ENCODE results near the gene RAPGEF4. TPM values are rescaled to one million over a fixed set of nuclear protein-coding genes. Genes with fewer than 3 reads are reported as not detected.

The RAPGEF4 gene
- total RNA-seq, 1 donor from 2014 or later, result 7.2 TPM

DNA sequence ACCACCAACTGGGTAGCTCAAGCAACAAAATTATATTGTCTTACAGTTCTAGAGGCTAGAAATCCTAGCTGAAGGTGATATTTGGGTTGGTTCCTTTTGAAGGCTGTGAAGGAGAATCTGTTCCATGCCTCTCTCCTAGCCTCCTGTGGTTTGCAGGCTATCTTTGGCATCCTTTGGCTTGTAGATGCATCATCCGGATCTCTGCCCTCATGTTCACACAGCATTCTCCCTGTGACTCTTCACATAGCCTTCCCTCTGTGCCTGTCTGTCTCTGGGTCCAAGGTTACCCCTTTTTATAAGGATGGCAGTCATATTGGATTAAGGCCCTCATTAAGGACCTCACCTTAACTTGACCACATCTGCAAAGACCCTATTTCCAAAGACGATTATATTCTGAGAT is 261.4 kb downstream of the RAPGEF4 start:
- ATAC-seq (ENCODE audit: poor library complexity) (no peak), DNase-seq (no peak)
- intact Hi-C loops (cut with DNase I), result no loop called here

DNA sequence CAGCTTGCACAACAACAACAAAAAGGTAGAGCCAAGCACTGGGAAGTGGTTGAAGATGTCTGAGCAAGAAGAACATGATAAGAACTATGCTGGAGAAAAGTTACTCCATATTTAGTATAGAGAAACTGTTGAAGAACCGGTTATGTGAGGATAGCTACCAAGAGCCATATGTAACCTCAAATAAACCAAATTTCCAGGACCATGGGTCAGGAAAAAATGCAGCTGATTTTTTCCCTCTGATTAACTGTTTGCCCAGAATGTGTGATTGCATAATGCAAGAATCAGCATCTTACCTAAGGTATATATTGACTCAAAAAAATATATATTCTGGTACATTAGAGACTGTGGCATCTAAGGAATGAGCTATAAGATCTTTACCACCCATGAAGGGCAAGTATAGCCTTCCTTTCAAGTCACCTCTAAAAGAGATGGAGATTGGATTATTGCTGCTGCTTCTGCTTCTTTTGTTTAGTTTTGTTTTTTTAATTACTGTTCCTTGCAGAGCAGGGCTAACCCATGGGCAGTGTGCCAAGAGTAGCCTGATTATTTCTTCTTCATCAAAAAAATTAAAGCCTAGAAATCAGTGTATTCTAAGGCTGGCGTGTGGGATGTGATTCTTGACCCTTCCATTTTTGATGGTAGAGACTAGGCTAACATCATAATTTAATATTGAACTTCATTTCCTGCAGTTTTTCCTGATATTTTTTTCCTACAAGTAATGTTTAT is 263.1 kb downstream of the RAPGEF4 start:
- no peak for DNase-seq
- ATAC-seq (ENCODE audit: poor library complexity), result no peak
- intact Hi-C loops (cut with DNase I), result no loop called here

DNA sequence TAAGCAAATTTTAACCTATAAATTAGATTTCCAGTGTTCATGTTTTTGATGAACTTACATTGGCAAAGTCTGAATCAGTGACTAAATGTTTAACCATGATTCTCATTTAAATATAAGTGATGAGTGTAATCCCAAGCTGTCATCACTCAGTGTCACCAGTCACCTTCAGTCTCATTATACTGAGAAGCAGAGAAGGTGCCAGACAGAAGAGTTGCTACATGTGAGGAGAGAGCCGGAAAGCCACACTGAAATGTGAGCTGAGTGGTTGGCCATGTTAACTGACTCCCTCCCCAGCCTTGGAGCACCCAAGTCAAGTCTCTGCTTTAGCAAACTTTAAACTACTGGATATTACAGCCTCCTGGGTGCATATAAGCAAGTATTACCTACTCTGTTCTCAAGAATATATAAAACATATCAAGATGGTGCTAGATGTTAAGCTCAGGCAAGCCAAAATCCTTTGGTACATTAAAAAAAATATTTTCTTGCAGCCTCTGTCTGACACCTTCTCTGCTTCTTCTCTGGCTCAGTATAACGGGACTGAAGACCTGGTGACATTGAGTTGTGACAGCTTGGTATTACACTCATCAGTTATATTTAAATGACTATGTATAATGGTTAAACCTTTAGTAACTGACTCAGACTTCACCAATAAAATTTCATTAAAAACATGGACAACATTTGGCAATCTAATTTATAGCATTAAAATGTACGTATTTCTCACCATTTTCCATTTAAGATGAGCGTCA is 264.2 kb downstream of the RAPGEF4 start:
- intact Hi-C loops (cut with DNase I), result no loop called here
- DNase-seq (no peak), ATAC-seq (ENCODE audit: poor library complexity) (peak; percentile 87)

DNA sequence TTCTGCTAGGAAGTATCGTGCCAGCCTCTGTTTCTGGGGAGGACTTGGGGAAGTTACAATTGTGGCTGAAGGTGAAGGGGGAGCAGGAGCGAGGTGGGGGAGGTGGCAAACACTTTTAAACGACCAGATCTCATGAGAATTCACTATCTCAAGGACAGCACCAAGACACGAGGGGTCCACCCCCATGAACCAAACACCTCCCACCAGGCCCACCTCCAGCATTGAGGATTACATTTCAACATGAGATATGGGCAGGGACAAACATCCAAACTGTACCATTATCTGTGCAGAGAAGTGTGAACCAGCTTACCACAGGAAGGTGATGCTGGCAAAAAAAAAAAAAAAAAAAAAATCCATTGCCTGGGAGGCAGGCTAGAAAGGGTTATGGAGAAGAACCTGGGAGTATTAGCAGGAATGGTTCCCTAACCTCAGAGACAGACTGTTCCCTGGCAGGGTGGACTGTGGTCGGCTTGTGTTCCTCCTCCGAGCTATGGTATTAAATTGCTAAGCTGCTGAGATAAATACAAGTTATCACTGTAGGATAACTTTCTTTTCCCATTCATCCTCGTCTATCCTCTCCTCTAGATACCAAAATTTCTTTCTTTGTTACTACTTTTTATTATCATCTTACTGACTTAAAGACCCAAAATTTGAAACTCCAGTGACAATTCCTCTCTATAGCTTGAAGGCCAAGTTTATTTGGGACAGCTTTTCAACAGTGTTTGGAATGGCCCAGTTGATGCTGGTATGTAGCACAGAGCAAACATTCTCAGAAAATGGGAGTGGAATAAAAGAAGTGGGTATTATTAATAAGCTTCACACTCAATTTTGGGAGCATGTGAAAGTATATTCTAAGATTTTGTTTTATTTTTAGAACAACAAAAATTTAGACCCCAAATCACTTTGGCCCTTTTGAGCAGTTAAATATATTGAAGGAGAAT is 266.3 kb downstream of the RAPGEF4 start:
- DNase-seq (no peak), ATAC-seq (ENCODE audit: poor library complexity) (no peak)
- intact Hi-C loops (cut with DNase I), result no loop called here

DNA sequence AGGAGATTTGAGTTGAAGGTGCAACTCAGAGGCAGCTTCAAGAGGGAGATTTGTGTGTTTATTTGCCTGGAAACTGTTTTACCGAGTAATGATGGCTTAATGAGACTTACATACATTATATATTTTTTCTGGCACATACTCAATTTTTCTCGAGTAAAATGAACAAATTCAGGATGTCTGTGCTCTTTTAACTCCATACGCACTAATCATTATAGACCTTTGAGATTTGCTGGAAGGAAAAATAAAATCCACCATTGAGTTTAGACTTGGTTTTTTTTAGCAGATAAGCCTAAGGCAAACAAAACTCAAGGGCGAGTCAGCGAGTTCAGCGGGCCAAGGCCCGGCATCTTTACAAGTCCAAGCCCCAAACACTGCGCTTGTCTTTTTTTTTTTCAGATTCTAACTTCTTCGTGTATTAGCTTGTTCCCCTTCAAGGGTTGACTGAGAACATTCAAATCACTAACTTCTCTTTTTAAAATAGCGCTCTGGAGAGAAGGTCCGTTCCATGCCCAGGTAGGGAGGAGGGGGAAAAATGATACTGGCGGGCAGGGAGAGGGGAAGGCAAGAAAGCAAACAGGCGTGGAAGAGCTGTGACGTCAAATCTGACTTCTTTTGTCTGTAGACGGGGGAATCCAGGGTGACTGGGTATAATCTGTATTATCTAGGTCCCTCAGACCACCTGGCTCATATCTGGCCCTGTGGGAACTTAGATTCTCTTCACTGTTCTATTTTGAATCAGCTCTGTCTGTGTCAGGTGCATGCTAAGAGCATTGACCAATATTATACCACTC is 267.3 kb downstream of the RAPGEF4 start:
- DNase-seq, result no peak
- no peak for ATAC-seq (ENCODE audit: poor library complexity)
- intact Hi-C loops (cut with DNase I), result no loop called here

DNA sequence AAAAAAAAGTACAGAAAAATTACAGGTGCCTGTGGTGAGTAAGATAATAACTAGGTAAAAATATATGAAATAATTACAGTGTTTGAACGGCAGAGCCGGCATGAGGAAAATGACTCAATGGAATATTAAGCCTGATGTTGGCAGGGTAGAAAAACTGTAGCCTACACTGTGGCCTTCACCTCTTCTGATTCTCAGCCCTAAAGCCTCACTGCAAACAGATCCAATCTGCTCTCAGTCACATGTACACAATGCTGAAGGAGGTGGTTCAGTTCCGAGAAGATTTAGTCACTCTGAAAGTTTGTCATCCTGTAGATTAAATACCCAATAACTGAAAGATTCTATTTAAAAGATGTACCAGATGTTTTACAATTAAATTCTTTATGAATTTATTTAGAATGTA is 273.1 kb downstream of the RAPGEF4 start:
- no peak for DNase-seq
- ATAC-seq (ENCODE audit: poor library complexity), result no peak
- intact Hi-C loops (cut with DNase I), result no loop called here

DNA sequence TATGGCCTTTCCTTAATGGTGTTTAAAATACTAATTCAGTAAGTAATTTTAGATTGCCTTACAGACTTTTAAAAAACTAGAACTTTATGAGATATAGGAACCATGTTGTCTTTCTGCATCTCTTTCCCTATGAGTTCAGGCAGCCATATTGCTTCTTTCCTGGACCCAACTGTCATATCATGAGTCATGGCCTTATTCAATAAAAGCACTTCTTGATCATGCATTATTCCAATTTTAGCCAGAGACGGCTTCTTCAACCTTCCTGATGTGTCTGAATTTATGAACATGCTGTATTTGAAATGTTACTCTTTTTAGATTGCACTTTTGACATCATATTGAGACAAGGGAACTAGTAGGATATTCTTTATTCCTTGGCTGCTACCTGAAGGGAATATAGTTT is 274.6 kb downstream of the RAPGEF4 start:
- ATAC-seq (ENCODE audit: poor library complexity) (no peak), DNase-seq (no peak)
- intact Hi-C loops (cut with DNase I), result no loop called here

DNA sequence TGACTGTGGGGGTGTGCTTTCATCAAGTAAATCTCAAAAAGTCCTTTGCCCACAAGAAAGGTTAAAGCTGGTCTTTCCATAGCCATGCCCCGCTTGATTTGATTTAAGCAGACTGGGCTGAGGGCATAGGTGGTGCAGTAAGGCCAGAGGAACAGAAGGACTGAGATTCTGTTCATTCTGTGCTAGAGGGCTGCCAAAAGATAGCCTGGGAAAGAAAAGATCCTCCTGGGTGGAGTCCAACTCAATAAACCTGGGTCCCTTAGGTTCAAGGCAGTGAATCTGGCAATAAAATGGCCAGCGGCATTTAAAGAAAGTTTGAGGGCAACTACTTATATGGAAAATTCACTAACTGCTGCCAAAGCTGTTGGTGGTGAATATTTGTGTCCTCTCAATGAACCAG is 280.8 kb downstream of the RAPGEF4 start:
- intact Hi-C loops (cut with DNase I), result no loop called here

DNA sequence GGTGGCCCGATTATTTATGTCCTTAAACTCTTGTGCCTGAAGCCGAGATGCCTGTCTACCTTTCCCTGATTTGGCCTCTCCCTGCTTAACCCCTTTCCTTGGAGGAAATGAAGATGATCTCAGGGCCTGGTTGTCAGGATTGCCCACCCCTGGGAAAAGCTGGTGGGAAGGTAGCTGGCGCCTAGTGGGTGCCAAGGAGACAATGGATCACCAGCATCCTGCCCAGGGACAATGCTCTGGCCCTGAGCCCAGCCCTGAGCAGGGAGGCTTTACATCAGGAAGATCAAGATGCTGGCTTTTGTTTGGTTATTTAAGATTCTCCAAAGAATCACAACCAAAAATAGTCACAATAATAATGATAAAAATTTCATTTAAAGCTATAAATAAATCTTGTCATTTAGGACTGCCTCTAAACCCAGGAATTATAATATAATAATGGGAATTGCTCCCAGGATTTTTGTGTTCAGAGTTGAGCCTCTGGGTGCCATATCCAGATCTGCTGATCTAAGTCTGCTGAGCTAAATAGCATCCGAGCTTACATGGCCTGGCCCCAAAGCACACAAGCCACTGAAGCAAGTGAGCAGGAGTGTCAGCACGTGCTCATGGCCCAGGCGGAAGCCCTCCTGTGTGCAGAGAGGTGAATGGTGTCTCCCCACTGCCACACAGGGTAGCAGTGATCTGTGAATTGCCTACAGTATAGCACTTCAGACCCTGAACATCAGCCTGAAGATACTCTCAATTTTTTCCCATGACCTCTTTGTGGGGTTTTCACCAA is 282.2 kb downstream of the RAPGEF4 start:
- intact Hi-C loops (cut with DNase I), result no loop called here
- ATAC-seq (ENCODE audit: poor library complexity) (no peak), DNase-seq (no peak)

More for the DNA sequence above, 280.8 kb downstream of the RAPGEF4 start:
- DNase-seq (no peak), ATAC-seq (ENCODE audit: poor library complexity) (no peak)

DNA sequence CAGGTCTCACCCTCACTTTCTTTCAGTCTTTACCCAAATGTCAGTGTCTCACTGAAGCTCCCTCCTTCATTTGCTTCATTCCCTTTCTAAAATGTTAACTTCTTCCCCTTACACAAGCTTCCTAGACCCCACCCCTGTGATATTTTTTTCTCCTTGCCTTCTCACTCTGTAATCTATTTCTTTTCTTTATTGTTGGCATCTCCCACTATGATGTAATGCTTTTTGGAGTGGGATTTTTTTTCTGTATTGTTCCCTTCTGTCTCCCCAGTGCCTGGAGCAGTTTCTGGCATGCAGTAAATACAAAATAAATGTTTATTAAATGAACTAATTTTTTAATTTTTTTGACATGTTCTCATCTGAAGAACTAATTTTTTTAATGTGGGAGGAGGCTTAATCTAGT is 284.1 kb downstream of the RAPGEF4 start:
- ATAC-seq (ENCODE audit: poor library complexity) (no peak), DNase-seq (no peak)

DNA sequence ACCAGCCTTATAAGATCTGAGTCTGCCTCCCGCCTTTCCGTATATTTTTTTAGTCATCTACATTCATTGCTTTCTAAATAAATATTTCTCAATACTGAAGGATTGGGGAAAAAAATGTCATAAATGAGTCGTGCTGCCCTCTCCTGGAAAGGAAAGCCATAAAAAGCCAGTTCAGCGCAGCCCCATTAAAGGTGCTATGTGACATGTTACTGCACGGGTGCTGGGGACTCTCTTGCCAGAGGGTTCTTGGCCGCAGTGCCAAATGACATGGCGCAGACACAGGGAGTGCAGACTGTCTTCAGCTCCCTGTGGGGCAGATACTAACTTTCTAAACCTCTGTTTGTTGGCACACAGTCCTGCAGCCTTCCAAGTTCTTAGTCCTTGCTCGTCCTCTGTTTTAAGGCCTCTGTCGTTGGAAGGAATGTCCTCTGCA is 286.3 kb downstream of the RAPGEF4 start:
- intact Hi-C loops (cut with DNase I), result loop anchor here (2.0 kb wide), 1 partner anchor 189 kb away; no protein-coding TSS in a partner anchor
- peak; percentile 88 for ATAC-seq (ENCODE audit: poor library complexity)
- DNase-seq, result peak; percentile 66

More for the DNA sequence above, 284.1 kb downstream of the RAPGEF4 start:
- intact Hi-C loops (cut with DNase I), result no loop called here

DNA sequence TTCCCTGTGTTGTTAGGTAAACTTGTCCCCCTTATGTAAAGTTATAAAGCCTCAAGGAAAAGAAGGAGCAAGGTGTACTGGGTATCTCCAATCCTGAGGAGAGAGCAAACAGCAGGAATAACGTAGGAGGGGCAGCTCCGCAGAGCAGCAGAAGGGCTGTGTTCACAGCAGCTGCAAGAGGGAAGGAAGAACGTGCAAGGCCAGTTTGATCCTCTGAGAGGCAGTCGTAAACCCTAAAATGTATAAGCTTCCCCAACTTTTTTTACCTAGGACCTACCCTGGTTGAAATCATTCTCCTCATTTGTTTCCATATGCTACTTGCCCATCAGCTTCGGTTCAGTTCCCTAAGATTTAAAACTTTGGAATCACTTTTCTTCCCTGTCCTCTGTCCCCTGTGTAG is 288.1 kb downstream of the RAPGEF4 start:
- intact Hi-C loops (cut with DNase I), result loop anchor here (2.0 kb wide), 1 partner anchor 187 kb away; no protein-coding TSS in a partner anchor
- ATAC-seq (ENCODE audit: poor library complexity) (no peak), DNase-seq (no peak)

DNA sequence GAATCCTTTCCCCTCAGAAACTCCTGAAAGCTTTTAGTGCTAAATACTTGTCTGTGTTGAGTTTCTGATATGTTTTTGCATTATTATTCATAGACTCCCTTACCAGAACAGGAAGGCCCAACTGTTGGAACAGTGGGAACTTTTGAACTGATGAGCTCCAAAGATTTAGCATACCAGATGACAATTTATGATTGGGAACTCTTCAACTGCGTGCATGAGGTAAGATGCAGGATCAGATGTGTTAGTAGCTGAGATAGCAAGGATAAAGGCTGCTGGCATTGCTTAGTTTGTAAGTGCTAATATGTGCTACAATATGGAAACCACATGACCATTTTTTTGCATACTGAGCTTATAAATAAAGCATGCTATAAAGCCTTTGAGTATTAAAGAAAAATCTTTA is 290.8 kb downstream of the RAPGEF4 start:
- DNase-seq (no peak), ATAC-seq (ENCODE audit: poor library complexity) (no peak)
- intact Hi-C loops (cut with DNase I), result no loop called here

DNA sequence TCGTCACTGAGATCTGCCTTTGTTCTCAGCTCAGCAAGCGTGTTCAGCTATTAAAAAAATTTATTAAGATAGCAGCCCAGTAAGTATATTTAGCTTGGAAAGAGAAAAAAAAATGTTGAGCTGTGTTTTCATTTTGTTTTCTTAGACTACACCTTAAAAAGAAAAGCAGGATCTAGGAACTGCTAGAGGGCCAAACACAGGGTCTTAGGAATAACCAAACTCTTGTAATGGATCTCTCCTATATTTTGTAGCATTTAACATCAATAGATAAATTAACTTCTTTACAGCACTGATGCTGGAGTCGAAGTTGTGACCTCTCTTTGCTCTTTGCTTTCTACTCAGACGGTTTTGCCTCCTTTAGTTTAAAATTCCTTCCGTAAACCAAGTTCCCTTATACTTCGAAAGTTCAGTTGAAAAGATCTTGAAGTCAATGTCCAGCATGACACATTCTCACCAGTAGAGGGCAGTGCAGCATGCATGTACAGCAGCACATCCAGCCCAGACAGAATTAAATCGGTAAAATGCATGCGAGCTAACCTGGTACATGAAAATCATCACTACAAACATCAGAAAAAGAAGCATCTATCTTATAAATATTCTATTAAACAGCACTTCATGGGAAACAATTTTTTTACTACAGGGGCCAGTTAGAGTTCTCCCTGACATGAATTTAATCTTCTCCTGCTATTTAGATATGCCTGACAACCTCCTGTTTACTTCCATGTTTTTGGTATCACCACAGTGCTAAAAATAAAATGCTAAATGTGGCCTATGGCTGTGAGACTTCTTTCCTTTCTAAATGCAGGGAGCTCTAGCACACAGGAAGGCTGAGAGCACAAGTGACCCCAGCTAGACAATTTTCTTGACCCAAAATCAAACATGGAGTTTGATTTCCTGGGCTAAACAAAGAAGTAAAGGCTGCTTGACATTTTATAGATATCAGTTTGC is 291.8 kb downstream of the RAPGEF4 start:
- intact Hi-C loops (cut with DNase I), result no loop called here
- ATAC-seq (ENCODE audit: poor library complexity) (peak; percentile 90), DNase-seq (peak; percentile 72)

DNA sequence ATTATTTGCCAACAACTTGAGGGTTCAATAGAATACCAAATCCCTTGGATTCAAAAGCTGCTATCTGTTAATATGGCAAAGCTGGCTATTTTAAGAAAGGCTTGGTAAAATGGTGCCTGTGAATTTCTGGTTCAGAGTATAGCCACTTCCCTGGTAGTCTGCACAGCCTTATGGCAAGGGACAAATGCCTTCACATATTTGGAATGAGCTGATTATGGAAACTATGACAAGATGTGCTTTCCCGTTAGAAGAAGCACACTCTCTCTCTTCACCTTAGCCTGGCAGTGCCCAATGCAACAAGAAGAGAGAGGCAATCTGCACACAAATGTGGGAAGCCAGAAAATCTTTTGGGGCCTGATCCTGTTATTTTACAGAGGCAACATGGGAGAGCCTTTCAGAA is 292.5 kb downstream of the RAPGEF4 start:
- DNase-seq, result no peak
- intact Hi-C loops (cut with DNase I), result no loop called here
- peak; percentile 67 for ATAC-seq (ENCODE audit: poor library complexity)

DNA sequence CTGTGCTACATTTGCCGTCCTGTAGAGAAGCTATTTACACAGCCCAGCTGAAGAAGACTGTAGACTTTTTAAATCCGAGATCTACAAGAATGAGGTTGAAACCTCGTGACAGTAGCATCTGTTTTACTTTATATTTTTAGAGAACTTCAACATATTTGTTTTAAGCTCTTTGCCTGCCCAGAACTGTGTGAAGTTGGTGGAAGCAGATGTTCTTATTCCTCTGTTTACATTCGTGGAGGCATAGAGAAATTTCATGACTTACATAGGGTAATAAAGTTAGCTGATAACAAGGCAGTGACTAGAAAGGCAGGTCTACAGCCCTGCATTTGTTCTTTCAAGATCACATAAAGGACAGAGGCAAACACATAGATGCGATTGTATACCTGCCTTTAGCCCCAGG is 293.0 kb downstream of the RAPGEF4 start:
- intact Hi-C loops (cut with DNase I), result no loop called here
- DNase-seq, result no peak
- no peak for ATAC-seq (ENCODE audit: poor library complexity)

Measured in Right ventricle myocardium superior (tissue), 1 donor.